HepG2 (cell line): ENCODE results near the gene GRHPR. TPM values are rescaled to one million over a fixed set of nuclear protein-coding genes. Genes with fewer than 3 reads are reported as not detected.

Source experiments
- CEBPG ChIP-seq: IDR thresholded peaks from 2 replicates; pipeline ENCODE4 v1.6.1; 2016
- FOXA3 ChIP-seq: IDR thresholded peaks from 2 replicates; pipeline ENCODE4 v1.6.1; 2016; ENCODE audit warnings: missing genetic modification reagents, missing compliant biosample characterization
- GATAD2A ChIP-seq: IDR thresholded peaks from 2 replicates; pipeline ENCODE4 v1.6.1; 2016
- HNF1A ChIP-seq, 2 experiments: sonication (generic) in 1 of 2; formaldehyde crosslinking in 1 of 2; IDR thresholded peaks; 2 replicates each; pipeline versions ENCODE4 v1.4.0 to v1.6.1; 2016 to 2020; ENCODE audit warnings: borderline replicate concordance in 1 of 2, low read depth in 1 of 2, mild to moderate bottlenecking in 1 of 2, missing genetic modification reagents in 1 of 2
- KLF12 ChIP-seq: sonication (generic); formaldehyde crosslinking; IDR thresholded peaks from 2 replicates; pipeline ENCODE4 v1.4.0; 2020; ENCODE audit warnings: missing genetic modification reagents, borderline replicate concordance
- POLR2AphosphoS5 ChIP-seq: IDR thresholded peaks from 2 replicates; pipeline ENCODE4 v1.6.1; 2012; ENCODE audit warnings: low read depth, low read length
- RARA ChIP-seq: IDR thresholded peaks from 2 replicates; pipeline ENCODE4 v1.6.1; 2016; ENCODE audit warnings: missing genetic modification reagents, missing compliant biosample characterization
- RXRA ChIP-seq: sonication (generic); formaldehyde crosslinking; IDR thresholded peaks from 2 replicates; pipeline ENCODE4 v1.5.1; 2020; ENCODE audit warnings: missing genetic modification reagents
- TFE3 ChIP-seq: IDR thresholded peaks from 2 replicates; pipeline ENCODE4 v1.6.1; 2016
- ZBED4 ChIP-seq: sonication (generic); formaldehyde crosslinking; IDR thresholded peaks from 2 replicates; pipeline ENCODE4 v1.4.0; 2020; ENCODE audit warnings: missing genetic modification reagents, borderline replicate concordance
- ZNF362 ChIP-seq: sonication (generic); formaldehyde crosslinking; IDR thresholded peaks from 2 replicates; pipeline ENCODE4 v1.4.0; 2020; ENCODE audit warnings: missing genetic modification reagents, mild to moderate bottlenecking, borderline replicate concordance
- ZNF720 ChIP-seq: sonication (generic); formaldehyde crosslinking; IDR thresholded peaks from 2 replicates; pipeline ENCODE4 v1.4.0; 2020; ENCODE audit warnings: missing genetic modification reagents
- polyA plus RNA-seq, 8 experiments: library from polyadenylated mRNA; depleted of rRNA in 3 of 8; stranded (reverse) in 7 of 8; unstranded in 1 of 8; fragments of >200 nt; fragmentation: Illumina TruSeq in 4 of 8; extraction: Trizol in 4 of 8; gene quantifications; 2 replicates each; pipeline versions ENCODE4 v1.2.1 to v1.2.3, GENCODE V29; 2011 to 2016; ENCODE audit warnings: low read depth in 4 of 8, missing spikeins in 1 of 8, mixed read lengths in 1 of 8; ENCODE audit not compliant: insufficient read depth in 1 of 8
- total RNA-seq, 5 experiments: library from RNA; depleted of rRNA; stranded (reverse); fragments of >200 nt; fragmentation: Illumina TruSeq; extraction: Trizol; gene quantifications; 2 replicates each; pipeline ENCODE4 v1.2.3, GENCODE V29; 2016; ENCODE audit warnings: low read depth in 1 of 5
- TF ChIP-seq, protein P1 (sequence below): sonication (generic); formaldehyde crosslinking; conservative IDR thresholded peaks from 2 replicates; pipeline ENCODE4 v1.4.0; 2020; ENCODE audit warnings: missing genetic modification reagents
- TF ChIP-seq, protein P2 (sequence below): sonication (generic); formaldehyde crosslinking; IDR thresholded peaks from 2 replicates; pipeline ENCODE4 v1.4.0; 2020; ENCODE audit warnings: missing genetic modification reagents

The GRHPR gene
- total and polyA plus RNA-seq, 2 of the 13 experiments (the other 11 are each of a cell fraction or from before 2014, with no cell fraction given), result 113 to 115 TPM

DNA sequence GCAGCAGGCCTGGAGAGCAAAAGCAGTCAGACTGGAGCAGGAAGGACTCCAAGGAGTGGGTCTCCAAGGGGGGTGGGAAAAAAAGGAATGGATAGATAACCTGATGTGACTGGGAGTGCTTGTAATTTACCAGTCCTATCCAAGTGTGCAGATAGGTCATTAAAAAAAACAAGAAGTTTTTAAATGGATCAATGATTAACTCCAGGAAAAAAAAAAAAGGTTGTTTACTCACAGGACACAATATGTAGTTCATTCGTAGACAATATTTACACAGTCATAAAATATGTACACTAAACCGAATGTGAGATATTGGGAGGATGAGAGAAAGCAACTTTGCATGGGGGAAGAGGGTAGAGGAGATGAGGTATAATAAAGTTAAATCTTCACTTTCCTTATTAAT is 22.4 kb downstream of the GRHPR start (continued):
- TF ChIP-seq ZNF362 (peak; percentile 79), RXRA (CRISPR knock-in tag) (no peak), HNF1A (IDR thresholded peaks at IDR 0.05; ENCODE audit: low read depth) (peak; percentile 76), HNF1A (CRISPR knock-in tag; IDR thresholded peaks at IDR 0.05; ENCODE audit: borderline replicate concordance) (no peak; the same call in 1 of the 2 replicates), KLF12 (CRISPR knock-in tag) (no peak), RARA (CRISPR knock-in tag) (no peak), ZBED4 (CRISPR knock-in tag) (no peak), ZNF720 (CRISPR knock-in tag) (no peak), GATAD2A (0 out of 2 replicates have a peak, but pooled peaks have one; percentile 15), FOXA3 (CRISPR knock-in tag) (peak; percentile 64), TFE3 (CRISPR knock-in tag) (no peak), POLR2AphosphoS5 (0 out of 2 replicates have a peak, but pooled peaks have one; percentile 16), CEBPG (no peak)
- TF ChIP-seq, protein P1, sequence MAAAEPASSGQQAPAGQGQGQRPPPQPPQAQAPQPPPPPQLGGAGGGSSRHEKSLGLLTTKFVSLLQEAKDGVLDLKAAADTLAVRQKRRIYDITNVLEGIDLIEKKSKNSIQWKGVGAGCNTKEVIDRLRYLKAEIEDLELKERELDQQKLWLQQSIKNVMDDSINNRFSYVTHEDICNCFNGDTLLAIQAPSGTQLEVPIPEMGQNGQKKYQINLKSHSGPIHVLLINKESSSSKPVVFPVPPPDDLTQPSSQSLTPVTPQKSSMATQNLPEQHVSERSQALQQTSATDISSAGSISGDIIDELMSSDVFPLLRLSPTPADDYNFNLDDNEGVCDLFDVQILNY, result no peak
- TF ChIP-seq, protein P2, sequence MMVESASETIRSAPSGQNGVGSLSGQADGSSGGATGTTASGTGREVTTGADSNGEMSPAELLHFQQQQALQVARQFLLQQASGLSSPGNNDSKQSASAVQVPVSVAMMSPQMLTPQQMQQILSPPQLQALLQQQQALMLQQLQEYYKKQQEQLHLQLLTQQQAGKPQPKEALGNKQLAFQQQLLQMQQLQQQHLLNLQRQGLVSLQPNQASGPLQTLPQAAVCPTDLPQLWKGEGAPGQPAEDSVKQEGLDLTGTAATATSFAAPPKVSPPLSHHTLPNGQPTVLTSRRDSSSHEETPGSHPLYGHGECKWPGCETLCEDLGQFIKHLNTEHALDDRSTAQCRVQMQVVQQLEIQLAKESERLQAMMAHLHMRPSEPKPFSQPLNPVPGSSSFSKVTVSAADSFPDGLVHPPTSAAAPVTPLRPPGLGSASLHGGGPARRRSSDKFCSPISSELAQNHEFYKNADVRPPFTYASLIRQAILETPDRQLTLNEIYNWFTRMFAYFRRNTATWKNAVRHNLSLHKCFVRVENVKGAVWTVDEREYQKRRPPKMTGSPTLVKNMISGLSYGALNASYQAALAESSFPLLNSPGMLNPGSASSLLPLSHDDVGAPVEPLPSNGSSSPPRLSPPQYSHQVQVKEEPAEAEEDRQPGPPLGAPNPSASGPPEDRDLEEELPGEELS, result peak; percentile 18; the same call in 1 of the 2 replicates
- TF ChIP-seq, all 625 proteins: peak for 8
